ENCODE measurements around the gene HTR2C. TPM values are rescaled to one million over a fixed set of nuclear protein-coding genes. Genes with fewer than 3 reads are reported as not detected.
A peak's percentile ranks its signal among the peaks of the same experiment; 100 is the strongest.

HTR2C gene
- total RNA-seq, 1 donor from 2014 or later, result 0.34 TPM

GRCh38 chrX:114715096-114715495 lies 131.2 kb downstream of the HTR2C start:
- Mint-ChIP-seq H3K27ac (no peak overlapping the region), H3K36me3 (no peaks in the 10 kb centered on the region), H3K4me1 (ENCODE audit: unreplicated experiment) (no peaks in the 10 kb centered on the region), H3K27me3 (no peaks in the 10 kb centered on the region), H3K4me3 (no peak overlapping the region), H3K9me3 (no peaks in the 10 kb centered on the region)
- DNase-seq (ENCODE audit: extremely low spot score, unreplicated experiment), result no peak
- no peak for TF ChIP-seq CTCF (conservative IDR thresholded peaks at IDR 0.05)

GRCh38 chrX:114717921-114718320 lies 134.0 kb downstream of the HTR2C start:
- Mint-ChIP-seq H3K27me3 (no peaks in the 10 kb centered on the region), H3K27ac (no peak overlapping the region), H3K9me3 (no peaks in the 10 kb centered on the region), H3K36me3 (no peaks in the 10 kb centered on the region), H3K4me1 (ENCODE audit: unreplicated experiment) (no peaks in the 10 kb centered on the region), H3K4me3 (no peak overlapping the region)
- no peak for DNase-seq (ENCODE audit: extremely low spot score, unreplicated experiment)
- TF ChIP-seq CTCF (conservative IDR thresholded peaks at IDR 0.05), result peak; percentile 81

GRCh38 chrX:114766541-114766940 lies 182.7 kb downstream of the HTR2C start:
- no peak for DNase-seq (ENCODE audit: extremely low spot score, unreplicated experiment)
- no peak overlapping the region for H3K27ac Mint-ChIP-seq
- H3K27me3 Mint-ChIP-seq, result no peaks in the 10 kb centered on the region
- peaks cover 10% of the 10 kb centered on the region for H3K9me3 Mint-ChIP-seq
- H3K4me3 Mint-ChIP-seq, result no peak overlapping the region
- no peaks in the 10 kb centered on the region for H3K36me3 Mint-ChIP-seq
- TF ChIP-seq CTCF (conservative IDR thresholded peaks at IDR 0.05), result no peak
- no peaks in the 10 kb centered on the region for H3K4me1 Mint-ChIP-seq (ENCODE audit: unreplicated experiment)

- H3K27me3 Mint-ChIP-seq, result no peaks in the 10 kb centered on the region
- H3K9me3 Mint-ChIP-seq, result no peaks in the 10 kb centered on the region
- no peaks in the 10 kb centered on the region for H3K4me1 Mint-ChIP-seq (ENCODE audit: unreplicated experiment)
- H3K36me3 Mint-ChIP-seq, result no peaks in the 10 kb centered on the region
- DNase-seq (ENCODE audit: extremely low spot score, unreplicated experiment), result no peak
- H3K27ac Mint-ChIP-seq, result no peak overlapping the region
- no peak overlapping the region for H3K4me3 Mint-ChIP-seq
- no peak for TF ChIP-seq CTCF (conservative IDR thresholded peaks at IDR 0.05)
Measured at GRCh38 chrX:114774691-114775090, 190.8 kb downstream of the HTR2C start.

- no peaks in the 10 kb centered on the region for H3K36me3 Mint-ChIP-seq
- no peak for TF ChIP-seq CTCF (conservative IDR thresholded peaks at IDR 0.05)
- no peaks in the 10 kb centered on the region for H3K9me3 Mint-ChIP-seq
- H3K4me3 Mint-ChIP-seq, result no peak overlapping the region
- H3K4me1 Mint-ChIP-seq (ENCODE audit: unreplicated experiment), result no peaks in the 10 kb centered on the region
- no peaks in the 10 kb centered on the region for H3K27me3 Mint-ChIP-seq
- H3K27ac Mint-ChIP-seq, result no peak overlapping the region
- no peak for DNase-seq (ENCODE audit: extremely low spot score, unreplicated experiment)
Measured at GRCh38 chrX:114782925-114783324, 199.0 kb downstream of the HTR2C start.

- no peak overlapping the region for H3K27ac Mint-ChIP-seq
- no peak for DNase-seq (ENCODE audit: extremely low spot score, unreplicated experiment)
- no peak for TF ChIP-seq CTCF (conservative IDR thresholded peaks at IDR 0.05)
- no peaks in the 10 kb centered on the region for H3K27me3 Mint-ChIP-seq
- H3K36me3 Mint-ChIP-seq, result no peaks in the 10 kb centered on the region
- H3K4me3 Mint-ChIP-seq, result no peak overlapping the region
- no peaks in the 10 kb centered on the region for H3K4me1 Mint-ChIP-seq (ENCODE audit: unreplicated experiment)
- no peaks in the 10 kb centered on the region for H3K9me3 Mint-ChIP-seq
Measured at GRCh38 chrX:114787061-114787460, 203.2 kb downstream of the HTR2C start.
